Epidermal melanocyte (primary cell): Measurements from ENCODE around the gene IL10RB.
"Not testable (repeated sequence)": the region's sequence is repeated elsewhere in the genome, so short reads cannot be mapped to it uniquely, and the experiment has no call there.

ENCODE experiments used
- DNase-seq: peaks from one replicate; pipeline ENCODE4 v3.0.0; 2011; ENCODE audit warnings: low spot score; ENCODE audit not compliant: insufficient read length

IL10RB gene

GRCh38 chr21:33266050-33266788, at the start of gene IL10RB:
IL10RB (plus strand) TSS chr21:33266367; CDS start chr21:33266466, 99 bp downstream.
- peak; percentile 79 for DNase-seq

DNA sequence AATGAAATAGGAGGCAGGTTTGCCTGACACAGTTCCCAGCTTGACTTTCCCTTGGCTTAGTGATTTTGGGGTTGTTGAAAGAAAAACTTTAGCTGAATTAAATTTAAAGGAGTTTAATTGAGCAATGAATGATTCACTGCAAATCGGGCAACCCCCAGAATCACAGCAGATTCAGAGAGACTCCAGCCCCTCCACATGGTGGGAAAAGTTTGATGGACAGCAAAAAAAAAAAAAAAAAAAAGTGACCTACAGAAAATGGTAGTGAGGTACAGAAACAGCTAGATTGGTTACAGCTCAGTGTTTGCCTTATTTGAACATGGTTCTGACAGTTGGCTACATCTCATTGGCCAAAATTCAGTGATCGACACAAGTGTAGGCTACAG, 49.0 kb upstream of the IL10RB start:
- no peak for DNase-seq

DNA sequence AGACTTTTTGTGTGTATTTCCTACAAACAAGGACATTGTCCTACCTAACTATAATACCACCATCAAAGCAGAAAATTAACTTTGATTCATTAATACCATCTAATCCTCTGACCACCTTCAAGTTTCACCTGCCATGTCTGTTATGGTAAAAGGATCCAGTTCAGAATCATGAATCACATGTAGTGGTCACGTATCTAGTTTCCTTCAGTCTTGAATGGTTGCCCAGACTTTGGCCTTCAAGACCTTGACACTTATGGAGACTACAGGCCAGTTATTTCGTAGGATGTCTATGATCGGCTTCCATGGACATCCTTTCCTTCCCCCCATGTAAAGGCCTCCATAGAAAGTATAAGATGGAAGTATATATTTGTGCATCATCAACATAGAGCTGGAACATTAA, 46.9 kb upstream of the IL10RB start:
- no peak for DNase-seq

DNA sequence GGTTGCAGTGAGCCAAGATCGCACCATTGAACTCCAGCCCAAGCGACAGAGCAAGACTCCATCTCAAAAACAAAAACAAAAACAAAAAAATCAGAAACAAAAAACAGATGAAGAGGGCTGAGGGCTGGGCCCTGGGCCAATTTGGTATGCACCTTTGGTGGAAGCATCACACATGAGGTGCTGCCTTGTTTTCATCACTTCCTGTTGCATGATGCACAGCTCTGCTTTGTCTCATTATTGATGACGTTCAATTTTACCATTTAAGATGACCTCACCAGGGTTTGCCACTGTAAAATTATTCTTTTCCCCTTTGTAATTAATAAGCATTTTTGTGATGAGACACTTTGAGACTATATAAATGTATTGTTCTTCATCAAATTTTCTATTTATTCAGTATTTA, 46.2 kb upstream of the IL10RB start:
- no peak for DNase-seq

- not testable (repeated sequence) for DNase-seq
Observed at GRCh38 chr21:33225376-33225775, 40.8 kb upstream of the IL10RB start.

DNA sequence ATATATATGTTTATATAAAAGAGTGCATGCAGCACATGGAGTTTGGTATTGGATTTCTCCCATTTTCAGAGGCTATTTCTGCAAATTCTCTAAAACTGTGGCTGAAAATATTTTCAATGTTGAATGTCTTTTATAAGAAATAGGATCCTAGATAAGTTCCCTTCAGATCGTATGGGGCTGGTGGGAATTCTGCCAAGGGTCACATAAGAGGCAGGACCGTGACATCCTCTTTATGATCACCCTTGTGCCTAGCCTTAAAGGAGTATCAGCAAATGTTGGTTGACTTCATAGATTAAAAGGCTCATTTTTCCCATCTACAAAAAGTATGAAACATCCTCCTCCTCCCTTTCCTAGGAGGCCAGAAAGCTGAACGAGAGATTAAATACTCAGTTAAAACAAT, 37.7 kb upstream of the IL10RB start:
- no peak for DNase-seq

DNA sequence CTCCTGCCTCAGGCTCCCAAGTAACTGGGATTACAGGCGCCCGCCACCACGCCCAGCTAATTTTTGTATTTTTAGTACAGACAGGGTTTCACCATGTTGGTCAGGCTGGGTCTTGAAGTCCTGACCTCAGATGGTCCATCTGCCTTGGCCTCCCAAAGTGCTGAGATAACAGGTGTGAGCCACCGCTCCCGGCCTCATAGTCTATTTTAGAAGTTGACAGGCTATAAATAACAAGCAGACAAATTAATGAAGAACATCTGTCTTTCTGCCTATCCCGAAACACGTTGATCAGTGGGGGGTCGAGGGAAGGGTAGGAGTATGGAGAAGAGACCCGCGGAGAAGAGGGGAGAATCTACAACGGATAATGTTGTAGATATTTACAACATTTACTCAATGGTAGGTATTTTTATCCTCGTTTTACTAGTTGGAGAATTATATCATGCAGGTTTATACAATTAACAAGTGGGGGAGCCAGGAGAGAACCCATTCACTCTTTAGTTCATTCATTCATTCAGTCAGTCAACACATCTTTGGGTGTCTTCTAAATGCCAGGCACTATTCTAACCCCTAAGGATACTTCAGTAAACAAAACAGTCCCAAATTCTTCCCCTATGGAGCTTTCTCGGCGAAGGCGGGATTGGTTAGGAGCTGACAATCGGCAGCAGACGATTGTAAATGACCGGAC, 36.9 kb upstream of the IL10RB start:
- no peak for DNase-seq

DNA sequence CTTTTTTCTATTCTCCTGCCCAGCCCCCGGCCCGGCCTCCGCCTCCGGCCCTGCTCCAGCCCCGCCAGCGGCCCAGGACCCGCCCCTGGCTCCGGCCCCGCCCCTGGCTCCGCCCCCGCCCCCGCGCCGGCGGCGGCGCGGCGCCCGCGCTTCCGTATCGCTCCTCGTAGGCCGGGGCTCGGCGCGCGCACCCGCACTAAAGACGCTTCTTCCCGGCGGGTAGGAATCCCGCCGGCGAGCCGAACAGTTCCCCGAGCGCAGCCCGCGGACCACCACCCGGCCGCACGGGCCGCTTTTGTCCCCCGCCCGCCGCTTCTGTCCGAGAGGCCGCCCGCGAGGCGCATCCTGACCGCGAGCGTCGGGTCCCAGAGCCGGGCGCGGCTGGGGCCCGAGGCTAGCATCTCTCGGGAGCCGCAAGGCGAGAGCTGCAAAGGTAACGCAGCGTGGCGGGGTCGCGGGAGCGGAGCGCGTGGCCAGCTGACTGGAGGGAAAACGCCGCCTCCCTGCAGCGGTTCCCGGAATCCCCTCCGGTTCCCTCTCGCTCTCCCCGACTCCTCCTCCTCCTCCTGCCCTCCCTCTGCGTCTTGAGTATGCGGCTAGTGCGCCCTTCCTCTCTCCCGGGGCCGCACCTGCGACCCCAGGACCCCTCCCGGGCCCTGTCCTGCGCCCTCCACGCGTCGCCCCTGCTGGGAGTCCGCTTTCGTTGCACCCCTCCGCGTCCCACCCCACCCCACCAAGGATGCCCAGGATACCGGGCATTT, 36.2 kb upstream of the IL10RB start, which contains the start of gene IFNAR2:
IFNAR2 (plus strand) TSS at position 155 of the 761 bp plus-strand sequence. CDS start 11,985 bp downstream, outside the sequence.
- DNase-seq = peak; percentile 83

DNA sequence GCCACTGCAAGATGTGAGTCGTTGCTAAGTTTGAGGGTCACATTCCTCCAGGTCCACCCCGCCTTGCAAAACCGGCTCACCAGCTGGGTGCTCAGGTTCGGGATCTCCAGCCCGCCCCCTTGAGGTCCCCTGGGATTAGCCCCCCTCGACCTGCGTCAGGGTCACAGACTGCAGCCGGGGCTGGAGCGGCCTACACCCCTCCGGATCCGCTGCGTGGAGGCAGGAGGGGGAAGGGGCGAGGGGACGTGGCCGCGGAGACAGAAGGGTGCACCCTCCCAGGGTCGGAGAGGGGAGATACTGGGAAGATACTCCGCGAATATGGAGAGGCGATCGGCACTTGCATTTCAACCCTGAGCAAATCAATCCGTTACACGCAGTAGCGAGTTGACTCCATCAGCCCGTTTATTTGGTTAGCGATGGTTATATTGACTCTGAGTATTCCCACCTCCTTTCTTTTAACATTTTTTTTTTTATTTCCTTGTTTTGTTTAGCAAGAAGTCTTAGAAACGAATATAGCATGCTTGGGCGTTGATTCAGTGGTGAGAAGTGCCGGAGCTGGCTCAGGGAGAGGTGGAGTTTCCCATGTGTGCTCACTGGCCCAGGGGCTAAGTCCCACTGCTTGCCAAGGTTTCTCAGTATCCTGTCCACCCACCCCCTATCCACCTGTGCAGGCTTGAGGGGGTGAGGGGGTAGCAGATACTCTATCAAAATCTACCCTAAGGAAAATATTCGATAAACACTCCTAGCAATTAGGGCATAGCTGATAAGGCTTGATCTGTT, 35.4 kb upstream of the IL10RB start:
- no peak for DNase-seq

GRCh38 chr21:33231526-33231925, 34.6 kb upstream of the IL10RB start:
- no peak for DNase-seq

DNA sequence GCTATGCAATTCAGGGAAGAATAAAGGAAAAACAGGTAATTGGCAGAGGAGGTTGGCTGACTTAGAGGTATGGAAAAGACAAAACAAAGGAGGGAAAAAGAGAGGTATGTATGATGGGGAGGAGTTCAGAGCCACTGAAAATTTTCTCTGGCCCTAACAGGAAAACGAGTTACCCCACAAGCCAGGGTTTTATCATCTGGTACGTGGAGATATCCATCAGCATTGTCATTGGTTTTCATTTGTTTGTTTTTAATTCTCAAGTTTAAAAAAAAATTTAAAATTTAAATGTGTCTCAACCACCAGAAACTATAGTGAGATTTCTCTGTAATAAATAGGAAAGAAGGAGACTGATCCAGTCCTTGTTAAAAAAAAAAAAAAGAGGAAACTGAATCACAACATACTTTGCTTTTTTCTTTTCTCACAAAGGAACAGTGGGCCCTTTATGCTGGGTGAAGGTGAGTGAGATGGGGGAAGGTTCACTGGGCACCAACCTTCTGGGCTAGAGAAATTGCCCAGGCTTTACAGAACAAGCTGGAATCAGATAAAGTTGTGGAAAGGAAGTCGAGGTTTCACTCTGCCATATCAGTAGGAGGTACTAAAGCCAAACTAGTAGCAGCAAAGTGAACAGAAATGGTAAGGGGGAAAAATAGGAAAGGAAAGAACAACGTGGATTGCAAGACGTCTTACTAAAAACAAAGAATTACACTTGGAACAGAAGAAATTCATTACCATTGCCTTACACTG, 33.7 kb upstream of the IL10RB start:
- DNase-seq = no peak

- DNase-seq = no peak
Observed at GRCh38 chr21:33234635-33235520, 31.3 kb upstream of the IL10RB start.

DNA sequence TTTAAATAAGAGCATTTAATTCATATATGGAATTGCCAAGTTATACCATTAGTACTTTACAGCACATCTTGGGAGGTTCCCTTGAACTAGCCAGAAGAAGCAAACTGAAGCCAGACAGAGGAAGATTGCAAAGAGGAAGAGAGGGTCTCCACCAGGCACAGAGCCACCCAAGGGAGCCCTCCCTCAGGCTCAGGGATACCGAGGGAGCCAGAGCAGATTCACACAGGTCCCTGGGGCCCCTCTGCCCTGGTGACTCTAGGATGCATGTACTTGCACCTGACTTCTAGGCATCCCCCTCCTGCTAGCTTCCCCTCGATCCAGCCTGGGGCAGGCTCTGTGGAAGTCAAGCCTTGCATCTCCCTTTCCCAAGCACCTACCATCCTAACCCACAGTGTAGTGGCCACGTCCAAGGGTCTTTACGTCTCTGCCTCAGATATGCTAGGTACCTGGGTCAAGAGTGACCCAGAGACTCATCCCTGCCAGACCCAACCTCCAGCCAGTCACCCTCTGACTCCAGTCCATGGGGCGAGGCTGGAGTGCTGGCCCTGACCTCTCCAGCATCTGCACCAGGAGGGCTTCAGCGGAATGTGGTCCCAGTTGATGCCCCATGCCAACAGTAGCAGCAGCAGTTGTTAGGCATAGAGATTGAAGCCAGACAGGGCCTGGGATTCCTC, 30.0 kb upstream of the IL10RB start:
- no peak for DNase-seq

- no peak for DNase-seq
Observed at GRCh38 chr21:33236766-33237165, 29.4 kb upstream of the IL10RB start.

DNA sequence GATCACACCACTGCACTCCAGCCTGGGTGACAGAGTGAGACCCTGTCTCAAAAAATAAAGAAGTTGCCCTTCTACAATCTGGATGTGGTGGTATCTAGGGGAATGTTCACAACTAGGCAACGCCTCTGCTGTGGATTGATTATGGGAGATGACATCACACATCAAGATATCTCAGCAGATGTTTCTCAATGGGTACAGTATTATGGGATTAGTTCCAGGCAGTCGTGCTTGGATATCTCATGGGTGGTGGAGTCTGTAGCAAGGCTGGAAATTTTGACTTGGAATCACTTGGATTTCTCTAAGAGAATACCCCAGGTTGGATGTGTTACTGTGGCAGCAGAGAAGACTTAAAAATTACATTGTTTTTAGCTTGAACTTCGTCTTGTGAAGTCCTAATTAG, 28.7 kb upstream of the IL10RB start:
- DNase-seq = no peak

- DNase-seq = no peak
Observed at GRCh38 chr21:33238146-33238545, 28.0 kb upstream of the IL10RB start.

DNA sequence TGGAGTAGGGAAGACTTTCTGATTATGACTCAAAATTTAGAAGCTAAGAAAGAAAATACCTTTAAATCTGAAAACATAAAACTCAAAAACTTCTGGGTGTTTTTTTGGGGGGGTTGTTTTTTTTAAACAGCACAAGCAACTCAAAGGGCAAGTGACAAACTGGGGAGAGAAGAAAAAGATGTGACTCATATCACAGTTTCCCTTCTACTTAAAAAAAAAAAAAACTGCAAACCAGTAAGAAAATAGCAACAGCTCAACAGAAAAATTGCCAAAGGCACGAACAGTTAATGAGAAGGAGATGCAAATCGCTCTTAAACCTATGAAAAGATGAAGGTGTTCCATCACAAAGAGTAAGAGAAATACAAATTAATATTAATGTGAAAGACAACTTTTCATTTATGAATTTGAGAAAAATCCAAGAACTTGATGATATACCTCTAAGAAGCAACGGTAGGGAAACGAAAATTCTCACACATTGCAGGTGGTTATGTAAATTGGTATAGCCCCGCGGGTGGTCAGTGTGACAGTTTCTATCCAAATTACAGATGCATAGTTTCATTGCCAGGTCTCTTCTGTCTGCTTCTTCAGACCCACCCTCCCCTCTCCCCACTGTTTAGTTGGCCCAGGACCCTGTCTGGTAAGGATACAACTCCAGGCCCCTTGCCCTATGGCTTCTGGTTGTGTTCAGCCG, 27.5 kb upstream of the IL10RB start:
- no peak for DNase-seq

- DNase-seq = not testable (repeated sequence)
Observed at GRCh38 chr21:33239559-33240127, 26.5 kb upstream of the IL10RB start.
